Fibroblast of pulmonary artery (primary cell): ENCODE measurements around the gene CUBN.

Source experiments
- DNase-seq: peaks from one replicate; pipeline ENCODE4 v3.0.0-alpha.2; 2010; ENCODE audit warnings: low read depth
- H3K4me3 ChIP-seq: replicated peaks from 2 replicates; pipeline ENCODE4 v1.5.1; 2011; ENCODE audit warnings: low read depth, mild to moderate bottlenecking, control low read depth, low read length, moderate library complexity
- TF ChIP-seq, protein P1 (sequence below): IDR thresholded peaks from 2 replicates; pipeline ENCODE4 v1.5.1; 2011; ENCODE audit warnings: mild to moderate bottlenecking, control low read depth, low read length, inconsistent platforms; ENCODE audit errors: missing control alignments

Gene CUBN

DNA sequence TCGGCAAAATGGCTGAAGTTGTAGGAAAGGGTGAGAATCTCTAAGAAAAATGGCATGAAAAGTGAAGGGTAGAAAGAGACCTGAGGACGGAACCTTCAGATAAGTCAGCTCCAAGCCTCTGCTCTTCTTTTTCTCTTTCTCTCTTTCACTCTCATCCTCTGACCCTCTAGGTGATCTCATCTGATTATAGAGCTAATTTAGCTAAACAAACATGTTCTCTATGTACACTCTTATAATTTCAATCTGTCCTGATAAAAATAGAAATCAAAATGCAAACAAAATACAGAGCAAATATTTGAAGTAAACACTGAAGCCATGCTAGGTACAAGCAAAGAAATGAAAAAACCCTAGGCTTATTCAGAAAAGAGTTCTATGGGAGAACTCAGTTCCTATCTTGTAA lies 14.4 kb upstream of the CUBN start:
- TF ChIP-seq, protein P1, sequence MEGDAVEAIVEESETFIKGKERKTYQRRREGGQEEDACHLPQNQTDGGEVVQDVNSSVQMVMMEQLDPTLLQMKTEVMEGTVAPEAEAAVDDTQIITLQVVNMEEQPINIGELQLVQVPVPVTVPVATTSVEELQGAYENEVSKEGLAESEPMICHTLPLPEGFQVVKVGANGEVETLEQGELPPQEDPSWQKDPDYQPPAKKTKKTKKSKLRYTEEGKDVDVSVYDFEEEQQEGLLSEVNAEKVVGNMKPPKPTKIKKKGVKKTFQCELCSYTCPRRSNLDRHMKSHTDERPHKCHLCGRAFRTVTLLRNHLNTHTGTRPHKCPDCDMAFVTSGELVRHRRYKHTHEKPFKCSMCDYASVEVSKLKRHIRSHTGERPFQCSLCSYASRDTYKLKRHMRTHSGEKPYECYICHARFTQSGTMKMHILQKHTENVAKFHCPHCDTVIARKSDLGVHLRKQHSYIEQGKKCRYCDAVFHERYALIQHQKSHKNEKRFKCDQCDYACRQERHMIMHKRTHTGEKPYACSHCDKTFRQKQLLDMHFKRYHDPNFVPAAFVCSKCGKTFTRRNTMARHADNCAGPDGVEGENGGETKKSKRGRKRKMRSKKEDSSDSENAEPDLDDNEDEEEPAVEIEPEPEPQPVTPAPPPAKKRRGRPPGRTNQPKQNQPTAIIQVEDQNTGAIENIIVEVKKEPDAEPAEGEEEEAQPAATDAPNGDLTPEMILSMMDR, result no peak
- DNase-seq, result no peak
- no peak overlapping the region for H3K4me3 ChIP-seq

DNA sequence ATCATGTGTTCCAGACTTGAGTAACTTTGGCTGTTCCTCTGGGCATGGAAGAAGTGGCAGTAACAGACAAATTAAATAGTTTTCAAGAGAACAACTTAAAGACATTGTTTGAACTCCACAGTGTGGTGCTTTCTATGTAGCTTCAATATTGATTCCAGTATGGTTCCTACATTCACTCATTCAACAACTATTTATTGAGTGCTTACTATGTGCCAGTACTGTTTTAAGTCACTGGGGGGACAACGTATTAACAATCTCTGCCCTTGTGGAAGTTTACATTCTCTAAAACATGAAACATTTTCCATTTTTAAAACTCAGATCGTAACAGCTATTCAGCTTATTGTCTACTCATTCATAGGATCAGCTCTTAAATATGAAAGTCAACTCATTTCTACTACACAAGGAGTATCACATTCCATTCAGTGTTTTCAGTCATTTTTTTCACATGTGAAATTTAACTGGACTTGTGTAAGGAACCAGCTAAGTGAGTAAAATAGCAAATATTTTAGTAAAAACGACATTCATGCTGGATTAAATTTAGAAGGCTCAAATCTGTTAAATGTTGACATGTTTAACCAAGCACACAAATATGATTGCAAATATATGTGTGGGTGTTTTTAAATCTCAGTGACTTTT lies 13.6 kb upstream of the CUBN start:
- TF ChIP-seq, protein P1, result no peak
- H3K4me3 ChIP-seq, result no peak overlapping the region
- no peak for DNase-seq

DNA sequence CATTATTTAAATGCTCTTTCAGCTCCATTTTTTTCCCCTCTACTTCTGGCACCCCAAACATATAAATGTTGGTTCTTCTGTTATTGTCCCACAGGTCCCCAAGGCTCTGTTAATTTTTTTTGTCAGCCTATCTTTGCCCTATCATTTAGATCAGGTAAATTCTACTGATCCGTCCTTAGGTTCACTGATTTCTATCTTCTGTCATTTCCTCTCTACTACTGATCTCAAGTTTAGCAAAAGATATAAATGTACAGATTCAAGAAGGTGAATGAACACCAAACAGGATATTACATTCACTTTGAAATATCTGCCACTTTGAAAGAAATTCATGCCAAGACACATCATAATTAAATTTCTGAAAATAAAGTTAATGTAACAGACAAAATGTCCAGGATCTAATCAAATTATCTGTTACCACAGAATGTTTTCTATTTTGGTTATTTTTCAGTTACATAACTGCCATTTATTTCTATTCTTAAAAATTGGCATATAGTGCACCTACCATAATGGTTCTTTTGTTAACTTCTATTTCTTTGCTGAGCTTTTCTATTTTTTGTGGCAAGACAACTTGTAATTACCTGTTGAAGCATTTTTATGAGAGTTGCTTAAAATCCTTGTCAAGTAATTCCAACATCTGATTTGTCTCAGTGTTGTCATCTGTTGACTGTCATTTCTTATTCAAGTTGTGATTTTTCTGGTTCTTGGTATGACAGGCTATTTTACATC lies 12.1 kb upstream of the CUBN start:
- no peak overlapping the region for H3K4me3 ChIP-seq
- DNase-seq, result no peak
- TF ChIP-seq, protein P1, result no peak

DNA sequence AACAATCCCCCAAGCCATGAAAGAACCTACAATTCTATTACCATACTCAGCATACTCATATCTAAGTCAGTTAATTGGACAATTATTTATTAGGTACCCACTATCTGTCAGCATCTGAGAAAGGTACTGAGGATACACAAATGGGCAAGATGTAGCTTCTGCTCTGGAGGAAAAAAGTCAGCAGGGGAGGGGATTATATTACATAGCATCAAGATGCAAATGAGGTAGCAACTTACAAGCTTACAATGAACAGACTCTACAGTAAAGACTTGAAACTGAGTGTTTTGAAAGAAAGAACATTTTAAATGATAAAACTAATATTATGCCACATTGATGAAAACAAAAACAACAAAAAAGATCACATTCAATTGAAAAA lies 10.8 kb upstream of the CUBN start:
- TF ChIP-seq, protein P1, result no peak
- no peak for DNase-seq
- H3K4me3 ChIP-seq, result no peak overlapping the region

DNA sequence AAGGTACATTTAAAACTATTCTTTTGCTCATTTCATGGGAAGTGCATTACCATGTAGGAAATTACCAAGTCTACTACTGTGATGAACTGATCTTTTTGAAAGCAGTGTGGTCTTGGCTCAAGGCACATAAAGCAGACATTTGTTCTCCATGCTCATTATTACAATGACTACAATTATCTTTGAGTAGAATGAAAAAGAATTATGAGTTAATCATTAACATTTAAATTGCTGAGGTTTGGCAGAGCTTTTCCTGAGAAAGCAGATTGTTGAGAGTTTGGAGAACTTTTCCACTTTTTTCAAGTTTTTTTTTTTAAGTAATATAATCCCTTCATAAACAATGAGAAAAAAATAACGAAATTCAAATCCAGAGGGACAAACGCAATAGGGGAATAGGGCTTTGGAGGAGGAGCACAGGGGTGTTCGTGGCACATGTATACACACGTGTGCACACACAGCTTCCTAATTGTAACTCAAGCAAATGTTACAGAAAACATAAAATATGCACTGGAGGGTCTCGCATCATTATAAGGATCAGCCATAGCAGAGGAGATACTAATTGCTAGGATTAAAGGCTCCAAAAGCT lies 8.9 kb upstream of the CUBN start:
- H3K4me3 ChIP-seq, result no peak overlapping the region
- TF ChIP-seq, protein P1, result no peak
- DNase-seq, result no peak

DNA sequence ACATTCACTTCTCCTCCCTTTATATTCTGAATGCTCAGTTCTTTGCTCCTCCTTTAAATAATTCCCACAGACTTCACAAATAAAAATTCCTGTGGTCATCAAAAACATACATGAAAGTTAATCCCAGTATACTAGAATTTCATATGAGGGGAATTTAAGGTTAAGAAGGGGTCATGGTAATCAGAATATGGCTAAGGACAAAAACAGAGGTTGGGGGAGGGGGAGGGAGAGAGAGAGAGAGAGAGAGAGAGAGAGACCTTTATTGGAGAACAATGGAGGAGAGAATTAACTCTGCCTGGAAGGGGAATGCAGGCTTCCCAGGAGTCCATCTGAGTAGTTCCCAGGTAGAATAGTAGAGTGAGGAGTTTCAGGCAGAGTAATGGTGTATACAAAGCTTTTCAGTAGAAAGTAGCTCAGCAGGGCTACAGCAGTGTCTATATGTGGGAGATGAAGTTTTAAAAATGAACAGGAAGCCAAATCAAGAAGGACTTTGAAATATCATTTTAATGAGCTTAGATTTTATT lies 5.2 kb upstream of the CUBN start:
- H3K4me3 ChIP-seq, result no peak overlapping the region
- TF ChIP-seq, protein P1, result no peak
- no peak for DNase-seq
